HCT116 (cell line): ENCODE measurements around the gene CRCP. TPM values are rescaled to one million over a fixed set of nuclear protein-coding genes. Genes with fewer than 3 reads are reported as not detected.

Source experiments
- ATAC-seq: fragments of 200-7000 bp; cut with Tn5 transposase; 2 replicates; pipeline ENCODE4 v1.9.1; 2020; ENCODE audit warnings: mild to moderate bottlenecking, moderate library complexity
- BruUV-seq: library from RNA; stranded (reverse); fragments of 400-500 nt; replicated peaks from 2 replicates; lab custom pipeline; 2021; lab: Mats Ljungman, UMichigan
- CTCF ChIA-PET: fragments of 300-600 bp; sonication (Branson Sonifier 250); formaldehyde crosslinking; loops from one replicate; lab custom pipeline; 2021; ENCODE audit warnings: antibody characterized with exemption; lab: Charles Lee
- POLR2A ChIA-PET: fragments of 300-600, 350-600 bp; sonication (Branson Sonifier 250); formaldehyde crosslinking; loops from one replicate; lab custom pipeline; 2021; ENCODE audit warnings: antibody characterized with exemption; lab: Charles Lee
- RAD21 ChIA-PET, 2 experiments: fragments of 300-600 bp; sonication (Branson Sonifier 250); formaldehyde crosslinking; loops; one replicate each; lab custom pipeline; 2023; ENCODE audit warnings: low total read pairs in 2 of 2; ENCODE audit not compliant: uncharacterized antibody in 2 of 2, unreplicated experiment in 2 of 2, low non-redundant PET in 1 of 2; lab: Charles Lee
- DNase-seq: peaks from one replicate; pipeline ENCODE4 v3.0.0-alpha.2; 2010; ENCODE audit warnings: low read depth, low spot score
- H2AFZ ChIP-seq: fragments of 200-600 bp; shearing (Covaris generic), sonication (generic); 2 replicates; pipeline ENCODE4 v1.6.1; 2017; ENCODE audit warnings: low read depth, mixed run types, mixed read lengths, antibody characterized with exemption, low read length; ENCODE audit not compliant: poor library complexity, severe bottlenecking
- H3K27ac ChIP-seq: 2 replicates; pipeline ENCODE4 v1.5.1; 2012; ENCODE audit warnings: low read depth, low read length
- H3K27me3 ChIP-seq: fragments of 200-600 bp; sonication (generic); 2 replicates; pipeline ENCODE4 v1.6.1; 2016; ENCODE audit warnings: mixed run types, low read length, mixed read lengths; ENCODE audit not compliant: insufficient read depth
- H3K36me3 ChIP-seq, 2 experiments: fragments of 200-500 bp in 1 of 2; fragments of 200-600 bp in 1 of 2; sonication (Bioruptor generic) in 1 of 2; sonication (generic) in 1 of 2; 2 replicates each; pipeline versions ENCODE4 v1.5.1 to v1.6.1; 2014 to 2016; ENCODE audit warnings: low read length in 2 of 2, inconsistent platforms in 1 of 2, mixed read lengths in 1 of 2, mixed run types in 1 of 2; ENCODE audit not compliant: insufficient read depth in 2 of 2, control insufficient read depth in 1 of 2
- H3K4me1 ChIP-seq, 2 experiments: fragments of 200-600 bp in 1 of 2; sonication (generic) in 1 of 2; 2 replicates each; pipeline versions ENCODE4 v1.5.1 to v1.6.1; 2012 to 2017; ENCODE audit warnings: low read length in 2 of 2, inconsistent platforms in 1 of 2, mild to moderate bottlenecking in 1 of 2, mixed read lengths in 1 of 2, mixed run types in 1 of 2, moderate library complexity in 1 of 2; ENCODE audit not compliant: insufficient read depth in 2 of 2, control insufficient read depth in 1 of 2
- H3K4me2 ChIP-seq: fragments of 200-600 bp; sonication (generic); 2 replicates; pipeline ENCODE4 v1.6.1; 2017; ENCODE audit warnings: mixed run types, low read length, mixed read lengths
- H3K4me3 ChIP-seq, 2 experiments: fragments of 200-600 bp in 1 of 2; sonication (generic) in 1 of 2; replicated peaks in 1 of 2; 2 replicates each; pipeline ENCODE4 v1.5.1; 2011 to 2016; ENCODE audit warnings: low read length in 2 of 2, control low read depth in 1 of 2, low read depth in 1 of 2, mild to moderate bottlenecking in 1 of 2, mixed read lengths in 1 of 2, mixed run types in 1 of 2
- H3K79me2 ChIP-seq: fragments of 200-600 bp; sonication (generic); 2 replicates; pipeline ENCODE4 v1.6.1; 2017; ENCODE audit warnings: mild to moderate bottlenecking, mixed run types, low read length, moderate library complexity, mixed read lengths; ENCODE audit not compliant: insufficient read depth
- H3K9ac ChIP-seq: fragments of 200-600 bp; sonication (generic); 2 replicates; pipeline ENCODE4 v1.6.1; 2016; ENCODE audit warnings: low read length, mixed read lengths
- H3K9me2 ChIP-seq: fragments of 200-600 bp; sonication (generic), shearing (Covaris generic); 2 replicates; pipeline ENCODE4 v1.6.1; 2017; ENCODE audit warnings: mixed run types, mild to moderate bottlenecking, moderate library complexity; ENCODE audit not compliant: insufficient read depth
- H3K9me3 ChIP-seq, 2 experiments: fragments of 200-500 bp in 1 of 2; fragments of 200-600 bp in 1 of 2; sonication (Bioruptor generic) in 1 of 2; sonication (generic) in 1 of 2; 2 replicates each; pipeline ENCODE4 v1.6.1; 2014 to 2017; ENCODE audit warnings: low read length in 2 of 2, mixed read lengths in 2 of 2, inconsistent platforms in 1 of 2, low read depth in 1 of 2, mild to moderate bottlenecking in 1 of 2, mixed run types in 1 of 2, moderate library complexity in 1 of 2; ENCODE audit not compliant: control insufficient read depth in 1 of 2, insufficient read depth in 1 of 2
- H4K20me1 ChIP-seq: fragments of 200-600 bp; sonication (generic), shearing (Covaris generic); 2 replicates; pipeline ENCODE4 v1.6.1; 2017; ENCODE audit warnings: mixed run types, mild to moderate bottlenecking, moderate library complexity; ENCODE audit not compliant: insufficient read depth
- CBX3 ChIP-seq: IDR thresholded peaks from 2 replicates; pipeline ENCODE4 v1.6.1; 2012; ENCODE audit warnings: low read depth
- ELF1 ChIP-seq: IDR thresholded peaks from 2 replicates; pipeline ENCODE4 v1.6.1; 2012; ENCODE audit warnings: low read depth, borderline replicate concordance
- JUND ChIP-seq: IDR thresholded peaks from 2 replicates; pipeline ENCODE4 v1.6.1; 2012
- POLR2A ChIP-seq: IDR thresholded peaks from 2 replicates; pipeline ENCODE4 v1.7.0; 2011; ENCODE audit warnings: borderline replicate concordance; ENCODE audit not compliant: insufficient read depth, insufficient read length; ENCODE audit errors: extremely low read depth
- RAD21 ChIP-seq: IDR thresholded peaks from 2 replicates; pipeline ENCODE4 v1.6.1; 2012; ENCODE audit warnings: low read depth, mild to moderate bottlenecking
- SIN3A ChIP-seq: IDR thresholded peaks from 2 replicates; pipeline ENCODE4 v1.6.1; 2012; ENCODE audit warnings: low read depth
- SRF ChIP-seq: IDR thresholded peaks from 2 replicates; pipeline ENCODE4 v1.6.1; 2012; ENCODE audit warnings: low read depth
- YY1 ChIP-seq: IDR thresholded peaks from 2 replicates; pipeline ENCODE4 v1.6.1; 2011; ENCODE audit warnings: low read length, low read depth, moderate library complexity, mild to moderate bottlenecking; ENCODE audit not compliant: insufficient replicate concordance; ENCODE audit errors: extremely low read depth
- ZFX ChIP-seq: fragments of 450-650 bp; IDR thresholded peaks from 2 replicates; pipeline ENCODE4 v1.6.1; 2017
- intact Hi-C: fragments of 100-400 bp; cut with micrococcal nuclease; formaldehyde crosslinking; loops from 2 replicates; pipeline ENCODE4 v1.10.0; 2022
- total RNA-seq: library from RNA; stranded (reverse); gene quantifications from one replicate; pipeline ENCODE4 v1.2.1, GENCODE V29; 2021; ENCODE audit not compliant: unreplicated experiment
- TF ChIP-seq, protein P1 (sequence below), 3 experiments: fragments of 200-600 bp in 1 of 3; sonication (generic) in 1 of 3; IDR thresholded peaks in 2 of 3; conservative IDR thresholded peaks in 1 of 3; 2 replicates each; pipeline ENCODE4 v1.5.1; 2012 to 2017; ENCODE audit warnings: low read depth in 2 of 3, low read length in 2 of 3, antibody characterized with exemption in 1 of 3, borderline replicate concordance in 1 of 3, control low read depth in 1 of 3, mild to moderate bottlenecking in 1 of 3, mixed read lengths in 1 of 3, mixed run types in 1 of 3, moderate library complexity in 1 of 3; ENCODE audit not compliant: insufficient read depth in 1 of 3
- TF ChIP-seq, protein P2 (sequence below): IDR thresholded peaks from 2 replicates; pipeline ENCODE4 v1.6.1; 2012
- TF ChIP-seq, protein P3 (sequence below): IDR thresholded peaks from 2 replicates; pipeline ENCODE4 v1.6.1; 2012; ENCODE audit warnings: low read depth

CRCP gene
- total RNA-seq, 1 experiment from 2014 or later, result 28.4 TPM

DNA sequence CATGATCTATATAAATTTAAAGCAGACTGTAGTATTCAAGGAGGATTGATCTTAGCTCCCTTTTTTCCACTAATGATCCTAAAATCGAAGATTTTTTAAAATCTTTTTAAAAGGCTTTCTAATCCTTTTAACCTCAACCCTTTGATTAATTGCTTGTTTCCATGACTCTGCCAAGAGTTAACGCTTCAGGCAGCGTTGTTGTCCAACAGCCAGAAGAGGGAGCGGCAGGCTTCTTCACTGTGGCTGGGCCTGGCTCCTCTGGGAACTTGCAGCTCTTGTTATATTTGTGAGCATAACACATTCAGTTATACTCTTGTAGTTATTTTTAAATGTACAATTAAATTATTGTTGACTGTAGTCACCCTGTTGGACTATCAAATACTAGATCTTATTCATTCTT lies 26.3 kb downstream of the CRCP start:
- POLR2A ChIA-PET, result no interaction called here
- CTCF ChIA-PET, result interaction anchor here (1.0 to 1.5 kb wide), 3 partner anchors 13 to 110 kb away, joined by 3 to 4 read pairs (median 4); no protein-coding TSS in a partner anchor
- no peak overlapping the region for H3K9ac ChIP-seq
- no TSS peak for BruUV-seq
- peak overlapping the region; percentile 31; the same call in 1 of the 2 replicates for H3K4me2 ChIP-seq
- H3K9me2 ChIP-seq, result no peaks in the 10 kb centered on the region
- no peak for DNase-seq
- H3K9me3 ChIP-seq, result no peaks in the 10 kb centered on the region
- H3K4me3 ChIP-seq, result no peak overlapping the region
- no peaks in the 10 kb centered on the region for H3K27me3 ChIP-seq
- RAD21 ChIA-PET, result interaction anchor here in 1 of 2 experiments (0.6 kb wide), 1 partner anchor 417 kb away, joined by 4 read pairs; no protein-coding TSS in a partner anchor
- intact Hi-C loops, result loop anchor here (10.0 kb wide), 1 partner anchor 354 kb away; no protein-coding TSS in a partner anchor
- peaks cover 68% of the 10 kb centered on the region for H3K79me2 ChIP-seq
- H4K20me1 ChIP-seq, result no peaks in the 10 kb centered on the region
- TF ChIP-seq, protein P1, sequence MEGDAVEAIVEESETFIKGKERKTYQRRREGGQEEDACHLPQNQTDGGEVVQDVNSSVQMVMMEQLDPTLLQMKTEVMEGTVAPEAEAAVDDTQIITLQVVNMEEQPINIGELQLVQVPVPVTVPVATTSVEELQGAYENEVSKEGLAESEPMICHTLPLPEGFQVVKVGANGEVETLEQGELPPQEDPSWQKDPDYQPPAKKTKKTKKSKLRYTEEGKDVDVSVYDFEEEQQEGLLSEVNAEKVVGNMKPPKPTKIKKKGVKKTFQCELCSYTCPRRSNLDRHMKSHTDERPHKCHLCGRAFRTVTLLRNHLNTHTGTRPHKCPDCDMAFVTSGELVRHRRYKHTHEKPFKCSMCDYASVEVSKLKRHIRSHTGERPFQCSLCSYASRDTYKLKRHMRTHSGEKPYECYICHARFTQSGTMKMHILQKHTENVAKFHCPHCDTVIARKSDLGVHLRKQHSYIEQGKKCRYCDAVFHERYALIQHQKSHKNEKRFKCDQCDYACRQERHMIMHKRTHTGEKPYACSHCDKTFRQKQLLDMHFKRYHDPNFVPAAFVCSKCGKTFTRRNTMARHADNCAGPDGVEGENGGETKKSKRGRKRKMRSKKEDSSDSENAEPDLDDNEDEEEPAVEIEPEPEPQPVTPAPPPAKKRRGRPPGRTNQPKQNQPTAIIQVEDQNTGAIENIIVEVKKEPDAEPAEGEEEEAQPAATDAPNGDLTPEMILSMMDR (IDR thresholded peaks at IDR 0.05 in 2 of 3, conservative IDR thresholded peaks at IDR 0.05 in 1 of 3; ENCODE audit: borderline replicate concordance in 1 of 3, insufficient read depth in 1 of 3, low read depth in 2 of 3, low read length in 2 of 3), result peak in 2 of 3 experiments; percentile 50 to 51; a peak in 4 of 6 replicates
- no peak for TF ChIP-seq CBX3
- peak; percentile 70 for TF ChIP-seq RAD21
- no peak for TF ChIP-seq SRF
- TF ChIP-seq, protein P2, sequence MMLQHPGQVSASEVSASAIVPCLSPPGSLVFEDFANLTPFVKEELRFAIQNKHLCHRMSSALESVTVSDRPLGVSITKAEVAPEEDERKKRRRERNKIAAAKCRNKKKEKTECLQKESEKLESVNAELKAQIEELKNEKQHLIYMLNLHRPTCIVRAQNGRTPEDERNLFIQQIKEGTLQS, result no peak
- ATAC-seq, result peak; percentile 81
- H3K4me1 ChIP-seq, result peaks cover 15 to 29% of the 10 kb centered on the region in 2 experiments
- 0 out of 2 replicates have a peak overlapping the region, but pooled peaks have one; percentile 47 for H3K27ac ChIP-seq
- no peak overlapping the region for H2AFZ ChIP-seq
- H3K36me3 ChIP-seq, result peaks cover 9 to 33% of the 10 kb centered on the region in 2 experiments; a peak in 2 of 4 replicates

DNA sequence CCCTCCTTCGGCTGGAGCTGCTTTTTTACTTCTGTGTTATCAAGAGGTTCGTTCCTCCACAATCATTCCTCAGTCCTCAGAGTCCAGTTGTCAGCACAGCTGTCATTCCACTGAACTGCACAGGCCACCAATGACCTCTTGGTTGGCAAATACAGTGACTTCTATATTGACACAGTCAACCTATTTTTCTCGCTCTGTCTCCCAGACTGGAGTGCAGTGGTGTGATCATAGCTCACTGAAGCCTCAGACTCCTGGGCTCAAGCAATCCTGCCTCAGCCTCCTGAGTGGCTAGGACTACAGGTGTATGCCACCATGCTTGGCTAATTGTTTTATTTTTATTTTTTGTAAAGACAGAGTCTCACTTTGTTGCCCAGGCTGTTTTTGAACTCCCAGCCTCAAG lies 27.7 kb downstream of the CRCP start:
- Histone ChIP-seq H3K27me3 (no peaks in the 10 kb centered on the region), H3K9me3 (no peaks in the 10 kb centered on the region), H2AFZ (no peak overlapping the region), H3K27ac (no peak overlapping the region), H3K4me1 (peaks cover 15 to 42% of the 10 kb centered on the region in 2 experiments), H3K9me2 (no peaks in the 10 kb centered on the region), H3K79me2 (peaks cover 62% of the 10 kb centered on the region), H4K20me1 (no peaks in the 10 kb centered on the region), H3K4me3 (no peak overlapping the region), H3K36me3 (peaks cover 9 to 36% of the 10 kb centered on the region in 2 experiments; a peak in 2 of 4 replicates), H3K9ac (no peak overlapping the region), H3K4me2 (no peak overlapping the region)
- no TSS peak for BruUV-seq
- DNase-seq (no peak), ATAC-seq (no peak)
- RAD21 ChIA-PET, result no interaction called here
- POLR2A ChIA-PET, result no interaction called here
- CTCF ChIA-PET, result no interaction called here
- intact Hi-C loops, result loop anchor here (10.0 kb wide), 1 partner anchor 352 kb away; no protein-coding TSS in a partner anchor
- no peak for TF ChIP-seq SIN3A
- no peak for TF ChIP-seq POLR2A
- no peak for TF ChIP-seq JUND
- TF ChIP-seq, protein P3, sequence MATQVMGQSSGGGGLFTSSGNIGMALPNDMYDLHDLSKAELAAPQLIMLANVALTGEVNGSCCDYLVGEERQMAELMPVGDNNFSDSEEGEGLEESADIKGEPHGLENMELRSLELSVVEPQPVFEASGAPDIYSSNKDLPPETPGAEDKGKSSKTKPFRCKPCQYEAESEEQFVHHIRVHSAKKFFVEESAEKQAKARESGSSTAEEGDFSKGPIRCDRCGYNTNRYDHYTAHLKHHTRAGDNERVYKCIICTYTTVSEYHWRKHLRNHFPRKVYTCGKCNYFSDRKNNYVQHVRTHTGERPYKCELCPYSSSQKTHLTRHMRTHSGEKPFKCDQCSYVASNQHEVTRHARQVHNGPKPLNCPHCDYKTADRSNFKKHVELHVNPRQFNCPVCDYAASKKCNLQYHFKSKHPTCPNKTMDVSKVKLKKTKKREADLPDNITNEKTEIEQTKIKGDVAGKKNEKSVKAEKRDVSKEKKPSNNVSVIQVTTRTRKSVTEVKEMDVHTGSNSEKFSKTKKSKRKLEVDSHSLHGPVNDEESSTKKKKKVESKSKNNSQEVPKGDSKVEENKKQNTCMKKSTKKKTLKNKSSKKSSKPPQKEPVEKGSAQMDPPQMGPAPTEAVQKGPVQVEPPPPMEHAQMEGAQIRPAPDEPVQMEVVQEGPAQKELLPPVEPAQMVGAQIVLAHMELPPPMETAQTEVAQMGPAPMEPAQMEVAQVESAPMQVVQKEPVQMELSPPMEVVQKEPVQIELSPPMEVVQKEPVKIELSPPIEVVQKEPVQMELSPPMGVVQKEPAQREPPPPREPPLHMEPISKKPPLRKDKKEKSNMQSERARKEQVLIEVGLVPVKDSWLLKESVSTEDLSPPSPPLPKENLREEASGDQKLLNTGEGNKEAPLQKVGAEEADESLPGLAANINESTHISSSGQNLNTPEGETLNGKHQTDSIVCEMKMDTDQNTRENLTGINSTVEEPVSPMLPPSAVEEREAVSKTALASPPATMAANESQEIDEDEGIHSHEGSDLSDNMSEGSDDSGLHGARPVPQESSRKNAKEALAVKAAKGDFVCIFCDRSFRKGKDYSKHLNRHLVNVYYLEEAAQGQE, result no peak
- TF ChIP-seq CBX3, result no peak
- no peak for TF ChIP-seq YY1
- no peak for TF ChIP-seq RAD21
- no peak for TF ChIP-seq ELF1
- no peak for TF ChIP-seq ZFX
- TF ChIP-seq, protein P2, result no peak
